ENCODE data around the gene USP24.
A peak's percentile ranks its signal among the peaks of the same experiment; 100 is the strongest.
"Not testable (repeated sequence)": the region's sequence is repeated elsewhere in the genome, so short reads cannot be mapped to it uniquely, and the experiment has no call there.

Gene USP24

GRCh38 chr1:55154616-55155015 lies 60.5 kb downstream of the USP24 start:
- DNase-seq, result no peak

GRCh38 chr1:55153031-55153430 lies 62.1 kb downstream of the USP24 start:
- DNase-seq, result no peak

- no peak for DNase-seq
Measured at GRCh38 chr1:55150880-55151588, 64.1 kb downstream of the USP24 start.

- no peak for DNase-seq
Measured at GRCh38 chr1:55148676-55149075, 66.5 kb downstream of the USP24 start.

- DNase-seq, result no peak
Measured at GRCh38 chr1:55147524-55147923, 67.6 kb downstream of the USP24 start.

- no peak for DNase-seq
Measured at GRCh38 chr1:55146781-55147180, 68.4 kb downstream of the USP24 start.

- DNase-seq, result no peak
Measured at GRCh38 chr1:55144886-55145285, 70.3 kb downstream of the USP24 start.

- no peak for DNase-seq
Measured at GRCh38 chr1:55143684-55144083, 71.5 kb downstream of the USP24 start.

- no peak for DNase-seq
Measured at GRCh38 chr1:55141295-55141893, 73.8 kb downstream of the USP24 start.

- DNase-seq, result peak; percentile 55
Measured at GRCh38 chr1:55140546-55140983, 74.6 kb downstream of the USP24 start.

GRCh38 chr1:55140137-55140536 lies 75.0 kb downstream of the USP24 start:
- DNase-seq, result no peak

- DNase-seq, result no peak
Measured at GRCh38 chr1:55138823-55139222, 76.3 kb downstream of the USP24 start.

- DNase-seq, result no peak
Measured at GRCh38 chr1:55134152-55134808, 80.9 kb downstream of the USP24 start.

GRCh38 chr1:55131801-55132200 lies 83.4 kb downstream of the USP24 start:
- no peak for DNase-seq

GRCh38 chr1:55131218-55131617 lies 83.9 kb downstream of the USP24 start:
- no peak for DNase-seq

GRCh38 chr1:55129194-55129728 lies 85.9 kb downstream of the USP24 start:
- no peak for DNase-seq

GRCh38 chr1:55128418-55128995 lies 86.7 kb downstream of the USP24 start:
- DNase-seq, result no peak

- no peak for DNase-seq
Measured at GRCh38 chr1:55127827-55128343, 87.3 kb downstream of the USP24 start.

- DNase-seq, result no peak
Measured at GRCh38 chr1:55124470-55124869, 90.7 kb downstream of the USP24 start.

GRCh38 chr1:55120538-55120937 lies 94.6 kb downstream of the USP24 start:
- no peak for DNase-seq

- no peak for DNase-seq
Measured at GRCh38 chr1:55118651-55119329, 96.4 kb downstream of the USP24 start.

GRCh38 chr1:55117941-55118340 lies 97.2 kb downstream of the USP24 start:
- DNase-seq, result no peak

- not testable (repeated sequence) for DNase-seq
Measured at GRCh38 chr1:55109005-55109404, 106.2 kb downstream of the USP24 start.
